OCI-LY1 (cell line): Measurements from ENCODE around the gene ISCA1.

Experiments
- EZH2 ChIP-seq: fragments of 200-600 bp; sonication (generic), shearing (Covaris generic); IDR thresholded peaks from 2 replicates; pipeline ENCODE4 v1.8.0; 2017; ENCODE audit warnings: borderline replicate concordance, mixed run types, mild to moderate bottlenecking, antibody characterized with exemption, low read length, moderate library complexity, mixed read lengths
- TF ChIP-seq, protein P1 (sequence below): fragments of 200-600 bp; sonication (generic), shearing (Covaris generic); IDR thresholded peaks from 2 replicates; pipeline ENCODE4 v1.5.1; 2017; ENCODE audit warnings: mild to moderate bottlenecking, antibody characterized with exemption, low read length, moderate library complexity, mixed read lengths

DNA sequence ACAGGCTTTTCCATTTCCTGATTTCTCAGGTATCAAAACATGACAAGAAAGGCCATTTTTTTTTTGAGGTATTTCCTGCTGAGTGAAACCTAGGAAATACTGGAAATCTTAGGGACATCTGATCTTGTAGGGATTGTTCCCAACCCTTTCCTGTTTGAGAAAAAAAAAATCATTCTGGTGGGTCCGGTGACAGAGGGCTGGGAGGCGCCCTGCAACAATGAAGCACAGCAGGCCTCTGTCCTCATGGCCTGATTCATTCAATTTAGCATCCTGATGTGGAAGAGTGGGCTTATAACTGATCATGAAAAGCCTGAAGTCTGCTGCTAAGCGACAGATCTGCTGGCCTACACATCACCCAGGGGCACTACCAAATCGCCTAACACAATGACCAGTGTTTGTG lies 19.8 kb downstream of the ISCA1 start:
- TF ChIP-seq, protein P1, sequence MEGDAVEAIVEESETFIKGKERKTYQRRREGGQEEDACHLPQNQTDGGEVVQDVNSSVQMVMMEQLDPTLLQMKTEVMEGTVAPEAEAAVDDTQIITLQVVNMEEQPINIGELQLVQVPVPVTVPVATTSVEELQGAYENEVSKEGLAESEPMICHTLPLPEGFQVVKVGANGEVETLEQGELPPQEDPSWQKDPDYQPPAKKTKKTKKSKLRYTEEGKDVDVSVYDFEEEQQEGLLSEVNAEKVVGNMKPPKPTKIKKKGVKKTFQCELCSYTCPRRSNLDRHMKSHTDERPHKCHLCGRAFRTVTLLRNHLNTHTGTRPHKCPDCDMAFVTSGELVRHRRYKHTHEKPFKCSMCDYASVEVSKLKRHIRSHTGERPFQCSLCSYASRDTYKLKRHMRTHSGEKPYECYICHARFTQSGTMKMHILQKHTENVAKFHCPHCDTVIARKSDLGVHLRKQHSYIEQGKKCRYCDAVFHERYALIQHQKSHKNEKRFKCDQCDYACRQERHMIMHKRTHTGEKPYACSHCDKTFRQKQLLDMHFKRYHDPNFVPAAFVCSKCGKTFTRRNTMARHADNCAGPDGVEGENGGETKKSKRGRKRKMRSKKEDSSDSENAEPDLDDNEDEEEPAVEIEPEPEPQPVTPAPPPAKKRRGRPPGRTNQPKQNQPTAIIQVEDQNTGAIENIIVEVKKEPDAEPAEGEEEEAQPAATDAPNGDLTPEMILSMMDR: no peak
- no peak for TF ChIP-seq EZH2
